ENCODE data around the gene PCDHGA1.

DNA sequence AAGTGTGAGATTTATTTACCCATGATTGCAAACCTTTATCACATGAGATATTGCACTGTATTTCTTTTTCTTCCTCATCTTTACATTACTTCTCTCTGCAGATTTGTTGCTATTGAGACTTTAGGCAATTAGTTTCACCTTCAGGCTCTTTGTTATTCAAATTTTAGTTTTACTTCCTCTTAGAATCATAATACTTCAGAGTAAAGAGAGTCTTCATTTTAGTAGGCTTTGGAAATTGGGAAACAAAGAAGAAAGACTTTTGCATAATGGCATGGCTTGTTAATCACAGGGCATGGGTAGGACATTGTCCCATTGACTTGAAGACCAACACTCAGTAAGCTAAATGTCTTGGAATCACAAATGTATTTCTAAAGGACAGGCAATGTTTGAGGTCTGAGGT, 32.4 kb downstream of the PCDHGA1 start:
- TF ChIP-seq, protein P1, sequence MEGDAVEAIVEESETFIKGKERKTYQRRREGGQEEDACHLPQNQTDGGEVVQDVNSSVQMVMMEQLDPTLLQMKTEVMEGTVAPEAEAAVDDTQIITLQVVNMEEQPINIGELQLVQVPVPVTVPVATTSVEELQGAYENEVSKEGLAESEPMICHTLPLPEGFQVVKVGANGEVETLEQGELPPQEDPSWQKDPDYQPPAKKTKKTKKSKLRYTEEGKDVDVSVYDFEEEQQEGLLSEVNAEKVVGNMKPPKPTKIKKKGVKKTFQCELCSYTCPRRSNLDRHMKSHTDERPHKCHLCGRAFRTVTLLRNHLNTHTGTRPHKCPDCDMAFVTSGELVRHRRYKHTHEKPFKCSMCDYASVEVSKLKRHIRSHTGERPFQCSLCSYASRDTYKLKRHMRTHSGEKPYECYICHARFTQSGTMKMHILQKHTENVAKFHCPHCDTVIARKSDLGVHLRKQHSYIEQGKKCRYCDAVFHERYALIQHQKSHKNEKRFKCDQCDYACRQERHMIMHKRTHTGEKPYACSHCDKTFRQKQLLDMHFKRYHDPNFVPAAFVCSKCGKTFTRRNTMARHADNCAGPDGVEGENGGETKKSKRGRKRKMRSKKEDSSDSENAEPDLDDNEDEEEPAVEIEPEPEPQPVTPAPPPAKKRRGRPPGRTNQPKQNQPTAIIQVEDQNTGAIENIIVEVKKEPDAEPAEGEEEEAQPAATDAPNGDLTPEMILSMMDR (conservative IDR thresholded peaks at IDR 0.05 in 1 of 2, IDR thresholded peaks at IDR 0.05 in 1 of 2; ENCODE audit: extremely low read depth in 1 of 2, insufficient read depth in 1 of 2, low read depth in 1 of 2, low read length in 2 of 2): no peak
- no peak for TF ChIP-seq EZH2 (IDR thresholded peaks at IDR 0.05; ENCODE audit: borderline replicate concordance, low read length)
